IMR-90 (cell line): ENCODE measurements around the gene SEC24D. TPM values are rescaled to one million over a fixed set of nuclear protein-coding genes. Genes with fewer than 3 reads are reported as not detected.

Experiments used
- ATAC-seq: fragments of 200-7000 bp; cut with Tn5 transposase; 2 replicates; pipeline ENCODE4 v1.9.1; 2020; ENCODE audit warnings: low read depth, mild to moderate bottlenecking, moderate library complexity
- BruUV-seq: library from RNA; stranded (reverse); fragments of 400-500 nt; replicated peaks from 2 replicates; lab custom pipeline; 2021; lab: Mats Ljungman, UMichigan
- CTCF ChIA-PET: fragments of 300-600 bp; formaldehyde crosslinking; extraction: SDS; loops from one replicate; lab custom pipeline; 2021; ENCODE audit warnings: antibody characterized with exemption; lab: Yijun Ruan, JAX
- POLR2A ChIA-PET: fragments of 300-600 bp; sonication (Branson Sonifier 250); formaldehyde crosslinking; loops from one replicate; lab custom pipeline; 2022; ENCODE audit warnings: antibody characterized with exemption; ENCODE audit not compliant: unreplicated experiment; lab: Charles Lee
- DNase-seq: peaks from one replicate; pipeline ENCODE4 v3.0.0; 2013
- H2AFZ ChIP-seq: replicated peaks from 2 replicates; pipeline ENCODE3; 2013; ENCODE audit warnings: low read length, mild to moderate bottlenecking; ENCODE audit not compliant: poor library complexity
- H2AK5ac ChIP-seq: 2 replicates; pipeline ENCODE4 v1.6.1; 2013; ENCODE audit warnings: low read depth, low read length, inconsistent platforms
- H2AK9ac ChIP-seq: replicated peaks from 2 replicates; pipeline ENCODE3; 2013; ENCODE audit warnings: mild to moderate bottlenecking, low read depth, low read length, moderate library complexity; ENCODE audit not compliant: poor library complexity
- H2BK120ac ChIP-seq: 2 replicates; pipeline ENCODE4 v1.6.1; 2013; ENCODE audit warnings: low read depth, low read length, inconsistent platforms
- H2BK15ac ChIP-seq: 3 replicates; pipeline ENCODE4 v1.6.1; 2013; ENCODE audit warnings: low read depth, low read length, inconsistent platforms
- H2BK20ac ChIP-seq: 2 replicates; pipeline ENCODE4 v1.6.1; 2013; ENCODE audit warnings: low read depth, mild to moderate bottlenecking, inconsistent platforms, low read length, moderate library complexity
- H2BK5ac ChIP-seq: 2 replicates; pipeline ENCODE4 v1.6.1; 2013; ENCODE audit warnings: mild to moderate bottlenecking, low read depth, low read length, inconsistent platforms; ENCODE audit not compliant: poor library complexity, severe bottlenecking
- H3K14ac ChIP-seq: replicated peaks from 2 replicates; pipeline ENCODE4 v1.6.1; 2013; ENCODE audit warnings: low read depth, low read length, inconsistent platforms
- H3K18ac ChIP-seq: 2 replicates; pipeline ENCODE4 v1.6.1; 2013; ENCODE audit warnings: low read depth, low read length, control low read depth
- H3K23ac ChIP-seq: 2 replicates; pipeline ENCODE4 v1.6.1; 2013; ENCODE audit warnings: low read depth, low read length, inconsistent platforms
- H3K27ac ChIP-seq: 2 replicates; pipeline ENCODE4 v1.5.1; 2013; ENCODE audit warnings: mild to moderate bottlenecking, control low read depth, low read length; ENCODE audit not compliant: insufficient read depth
- H3K27me3 ChIP-seq: 2 replicates; pipeline ENCODE4 v1.6.1; 2013; ENCODE audit warnings: low read length; ENCODE audit not compliant: control insufficient read depth, insufficient read depth
- H3K36me3 ChIP-seq: 2 replicates; pipeline ENCODE4 v1.6.1; 2013; ENCODE audit warnings: low read length, mixed read lengths; ENCODE audit not compliant: control insufficient read depth, insufficient read depth
- H3K4ac ChIP-seq: 2 replicates; pipeline ENCODE4 v1.6.1; 2013; ENCODE audit warnings: low read depth, low read length, inconsistent platforms
- H3K4me1 ChIP-seq: 2 replicates; pipeline ENCODE4 v1.6.1; 2013; ENCODE audit warnings: low read length, mixed read lengths; ENCODE audit not compliant: control insufficient read depth, insufficient read depth
- H3K4me2 ChIP-seq: 2 replicates; pipeline ENCODE4 v1.6.1; 2013; ENCODE audit warnings: low read depth, mild to moderate bottlenecking, control low read depth, low read length, moderate library complexity
- H3K4me3 ChIP-seq: 2 replicates; pipeline ENCODE4 v1.5.1; 2013; ENCODE audit warnings: low read depth, mild to moderate bottlenecking, control low read depth, low read length, moderate library complexity; ENCODE audit not compliant: insufficient read depth
- H3K56ac ChIP-seq: 2 replicates; pipeline ENCODE4 v1.6.1; 2013; ENCODE audit warnings: low read length, inconsistent platforms; ENCODE audit not compliant: insufficient read depth; ENCODE audit errors: extremely low read depth
- H3K79me1 ChIP-seq, 2 experiments: 2 replicates each; pipeline ENCODE4 v1.6.1; 2013; ENCODE audit warnings: low read length in 2 of 2, inconsistent platforms in 1 of 2, low read depth in 1 of 2
- H3K9ac ChIP-seq: 2 replicates; pipeline ENCODE4 v1.6.1; 2013; ENCODE audit warnings: low read depth, low read length, control low read depth
- H3K9me1 ChIP-seq: 2 replicates; pipeline ENCODE4 v1.6.1; 2013; ENCODE audit warnings: low read length, inconsistent platforms; ENCODE audit not compliant: insufficient read depth
- H3K9me3 ChIP-seq: 2 replicates; pipeline ENCODE4 v1.6.1; 2013; ENCODE audit warnings: low read length; ENCODE audit not compliant: control insufficient read depth, insufficient read depth
- H4K20me1 ChIP-seq: 2 replicates; pipeline ENCODE4 v1.6.1; 2013; ENCODE audit warnings: low read length, inconsistent platforms; ENCODE audit not compliant: insufficient read depth
- H4K5ac ChIP-seq: 2 replicates; pipeline ENCODE4 v1.6.1; 2013; ENCODE audit warnings: mild to moderate bottlenecking, low read depth, low read length, control low read depth
- H4K8ac ChIP-seq, 2 experiments: 2 replicates each; pipeline ENCODE4 v1.6.1; 2013; ENCODE audit warnings: low read depth in 2 of 2, low read length in 2 of 2, control low read depth in 1 of 2, inconsistent platforms in 1 of 2
- H4K91ac ChIP-seq: 2 replicates; pipeline ENCODE4 v1.6.1; 2013; ENCODE audit warnings: low read depth, low read length, inconsistent platforms; ENCODE audit not compliant: insufficient read depth
- CHD1 ChIP-seq: IDR thresholded peaks from 2 replicates; pipeline ENCODE4 v1.6.1; 2012; ENCODE audit warnings: low read depth, low read length, improper control_type of control experiment
- CTCF ChIP-seq: conservative IDR thresholded peaks from 2 replicates; pipeline ENCODE4 v1.5.1; 2012; ENCODE audit warnings: mild to moderate bottlenecking, low read depth, low read length, improper control_type of control experiment
- WGBS, 2 experiments: methylation state at CpG; one replicate each; pipeline versions ENCODE4 v1.1.5 to v1.1.7; 2013; ENCODE audit warnings: missing lambda C conversion rate in 2 of 2; ENCODE audit not compliant: insufficient read length in 1 of 2; ENCODE audit errors: extremely low coverage in 2 of 2; 5-methylcytosine and 5-hydroxymethylcytosine counted together
- dilution Hi-C: fragments of 300-500 bp; cut with HindIII; formaldehyde crosslinking; loops from one replicate; pipeline ENCODE4 v1.14.3; 2018; ENCODE audit warnings: low sequenced_read_pairs; ENCODE audit not compliant: unreplicated experiment
- in situ Hi-C: fragments of 300-500 bp; cut with MboI; formaldehyde crosslinking; loops from 3 replicates; pipeline ENCODE4 v1.14.3; 2019; ENCODE audit warnings: low sequenced_read_pairs, inconsistent platforms, mixed read lengths
- intact Hi-C: fragments of 100-400 bp; cut with micrococcal nuclease; formaldehyde crosslinking; loops from 2 replicates; pipeline ENCODE4 v1.10.0; 2022
- polyA plus RNA-seq, 3 experiments: library from polyadenylated mRNA; depleted of rRNA; stranded (reverse); fragments of >200 nt; gene quantifications; 2 replicates each; pipeline ENCODE4 v1.2.3, GENCODE V29; 2012; ENCODE audit warnings: low replicate concordance in 1 of 3
- total RNA-seq: library from RNA; depleted of rRNA; stranded (reverse); fragments of >200 nt; gene quantifications from 2 replicates; pipeline ENCODE4 v1.2.3, GENCODE V29; 2012; rRNA removed

Gene SEC24D
- total and polyA plus RNA-seq, 2 of the 4 experiments (the other 2 are of a cell fraction) = 93.2 to 111 TPM

- no CpG with 5 or more reads among the region's 2 CpGs for WGBS, 2 experiments
- no peak overlapping the region for H3K23ac ChIP-seq
- no peaks in the 10 kb centered on the region for H3K4me1 ChIP-seq
- H3K4me3 ChIP-seq = no peak overlapping the region
- no peak overlapping the region for H3K14ac ChIP-seq
- no peaks in the 10 kb centered on the region; the same call in none of the 2 replicates for H3K27me3 ChIP-seq
- ChIA-PET CTCF (no interaction called here), POLR2A (no interaction called here)
- no peak overlapping the region for H3K4me2 ChIP-seq
- H4K8ac ChIP-seq = no peak overlapping the region
- TF ChIP-seq CHD1 (no peak), CTCF (0 out of 2 replicates have a peak, but pooled peaks have one; percentile 15)
- H2BK5ac ChIP-seq = no peak overlapping the region
- H4K20me1 ChIP-seq = no peaks in the 10 kb centered on the region
- H3K18ac ChIP-seq = no peak overlapping the region
- H2AK9ac ChIP-seq = no peak overlapping the region
- no peak overlapping the region for H2AFZ ChIP-seq
- no peaks in the 10 kb centered on the region for H3K9me1 ChIP-seq
- dilution Hi-C loops (no loop called here), intact Hi-C loops (loop anchor here (5.0 kb wide), 1 partner anchor 291 kb away; no protein-coding TSS in a partner anchor), in situ Hi-C loops (no loop called here)
- no peak overlapping the region for H3K4ac ChIP-seq
- H3K56ac ChIP-seq = no peak overlapping the region
- H4K5ac ChIP-seq = no peak overlapping the region
- no peak overlapping the region for H2BK120ac ChIP-seq
- no peak overlapping the region for H2AK5ac ChIP-seq
- no peaks in the 10 kb centered on the region for H3K79me1 ChIP-seq
- no peak for DNase-seq
- no peaks in the 10 kb centered on the region for H3K9me3 ChIP-seq
- H4K91ac ChIP-seq = no peak overlapping the region
- no peak overlapping the region for H2BK20ac ChIP-seq
- no peak overlapping the region for H3K9ac ChIP-seq
- H3K27ac ChIP-seq = no peak overlapping the region
- no peaks in the 10 kb centered on the region for H3K36me3 ChIP-seq
- no peak overlapping the region for H2BK15ac ChIP-seq
- BruUV-seq = no TSS peak
- no peak for ATAC-seq
Measured at GRCh38 chr4:118676128-118676527, 159.8 kb downstream of the SEC24D start.

Other genes starting within 250 kb of the SEC24D start
- gene METTL14, start 150.7 kb downstream of the SEC24D start, total RNA-seq = 5.0 and 7.5 TPM in 2 replicates
- gene METTL14, start 150.7 kb downstream of the SEC24D start, polyA plus RNA-seq (2012; rRNA removed) = 9.3 and 10.0 TPM in 2 replicates
- gene SYNPO2, start 52.7 kb upstream of the SEC24D start, total RNA-seq = 1.7 and 1.8 TPM in 2 replicates
- gene SYNPO2, start 52.7 kb upstream of the SEC24D start, polyA plus RNA-seq (2012; rRNA removed) = 0.89 and 0.99 TPM in 2 replicates